ENCODE measurements around the gene TMED1. TPM values are rescaled to one million over a fixed set of nuclear protein-coding genes. Genes with fewer than 3 reads are reported as not detected.
"Not testable (repeated sequence)": the region's sequence is repeated elsewhere in the genome, so short reads cannot be mapped to it uniquely, and the experiment has no call there.

The TMED1 gene
- total RNA-seq, 1 donor = 43.1 TPM

GRCh38 chr19:10881403-10882107 is 45.5 kb upstream of the TMED1 start:
- no peak for TF ChIP-seq CTCF (IDR thresholded peaks at IDR 0.05; ENCODE audit: extremely low read depth, low read depth, low read length)
- peak; percentile 48 for DNase-seq (ENCODE audit: insufficient read length, low spot score, missing footprints)
- Histone ChIP-seq H3K4me2 (ENCODE audit: insufficient read depth, low read length) (no peak overlapping the region), H3K9me3 (ENCODE audit: low read depth, low read length) (no peaks in the 10 kb centered on the region), H2AFZ (ENCODE audit: low read length) (no peak overlapping the region), H3K27ac (ENCODE audit: low read depth, low read length) (no peak overlapping the region), H3K79me2 (ENCODE audit: insufficient read depth, low read length) (peaks cover 87% of the 10 kb centered on the region), H3K36me3 (ENCODE audit: insufficient read depth, low read length) (no peaks in the 10 kb centered on the region), H3K4me1 (ENCODE audit: insufficient read depth, low read length) (no peaks in the 10 kb centered on the region), H3K27me3 (ENCODE audit: insufficient read depth, low read length) (no peaks in the 10 kb centered on the region), H4K20me1 (ENCODE audit: insufficient read depth, low read length) (peaks cover 47% of the 10 kb centered on the region), H3K4me3 (ENCODE audit: insufficient read depth, low read length) (no peak overlapping the region)

GRCh38 chr19:10878253-10878652 is 42.2 kb upstream of the TMED1 start:
- Histone ChIP-seq H3K79me2 (ENCODE audit: insufficient read depth, low read length) (peaks cover 97% of the 10 kb centered on the region), H3K4me3 (ENCODE audit: insufficient read depth, low read length) (peak overlapping the region; percentile 45), H3K9me3 (ENCODE audit: low read depth, low read length) (no peaks in the 10 kb centered on the region), H3K4me1 (ENCODE audit: insufficient read depth, low read length) (peaks cover under 1% of the 10 kb centered on the region), H3K4me2 (ENCODE audit: insufficient read depth, low read length) (peak overlapping the region; percentile 70), H3K27me3 (ENCODE audit: insufficient read depth, low read length) (no peaks in the 10 kb centered on the region), H4K20me1 (ENCODE audit: insufficient read depth, low read length) (peaks cover 43% of the 10 kb centered on the region), H3K27ac (ENCODE audit: low read depth, low read length) (peak overlapping the region; percentile 62), H2AFZ (ENCODE audit: low read length) (no peak overlapping the region), H3K36me3 (ENCODE audit: insufficient read depth, low read length) (no peaks in the 10 kb centered on the region)
- TF ChIP-seq CTCF (IDR thresholded peaks at IDR 0.05; ENCODE audit: extremely low read depth, low read depth, low read length) = no peak
- DNase-seq (ENCODE audit: insufficient read length, low spot score, missing footprints) = peak; percentile 62

- H3K4me1 ChIP-seq (ENCODE audit: insufficient read depth, low read length); H3K9me3 ChIP-seq (ENCODE audit: low read depth, low read length); H3K27me3 ChIP-seq (ENCODE audit: insufficient read depth, low read length); H3K36me3 ChIP-seq (ENCODE audit: insufficient read depth, low read length); DNase-seq (ENCODE audit: insufficient read length, low spot score, missing footprints); H3K4me3 ChIP-seq (ENCODE audit: insufficient read depth, low read length); H2AFZ ChIP-seq (ENCODE audit: low read length): not testable (repeated sequence)
- Histone ChIP-seq H3K27ac (ENCODE audit: low read depth, low read length) (peak overlapping the region; percentile 62), H3K4me2 (ENCODE audit: insufficient read depth, low read length) (peak overlapping the region; percentile 70), H3K79me2 (ENCODE audit: insufficient read depth, low read length) (peaks cover 97% of the 10 kb centered on the region), H4K20me1 (ENCODE audit: insufficient read depth, low read length) (peaks cover 44% of the 10 kb centered on the region)
Observed at GRCh38 chr19:10877608-10878007, 41.6 kb upstream of the TMED1 start.

GRCh38 chr19:10876459-10877240 is 40.6 kb upstream of the TMED1 start:
- no peak overlapping the region for H3K4me3 ChIP-seq (ENCODE audit: insufficient read depth, low read length)
- peak; percentile 35 for DNase-seq (ENCODE audit: insufficient read length, low spot score, missing footprints)
- H3K9me3 ChIP-seq (ENCODE audit: low read depth, low read length) = no peaks in the 10 kb centered on the region
- no peaks in the 10 kb centered on the region for H3K27me3 ChIP-seq (ENCODE audit: insufficient read depth, low read length)
- TF ChIP-seq CTCF (IDR thresholded peaks at IDR 0.05; ENCODE audit: extremely low read depth, low read depth, low read length) = no peak
- H3K36me3 ChIP-seq (ENCODE audit: insufficient read depth, low read length) = no peaks in the 10 kb centered on the region
- peaks cover 9% of the 10 kb centered on the region for H3K4me1 ChIP-seq (ENCODE audit: insufficient read depth, low read length)
- H3K79me2 ChIP-seq (ENCODE audit: insufficient read depth, low read length) = peaks cover 97% of the 10 kb centered on the region
- H3K4me2 ChIP-seq (ENCODE audit: insufficient read depth, low read length) = no peak overlapping the region
- H3K27ac ChIP-seq (ENCODE audit: low read depth, low read length) = no peak overlapping the region
- H2AFZ ChIP-seq (ENCODE audit: low read length) = no peak overlapping the region
- peaks cover 39% of the 10 kb centered on the region for H4K20me1 ChIP-seq (ENCODE audit: insufficient read depth, low read length)
